RWPE1 (cell line): Measurements from ENCODE around the gene LILRA6.

Experiments used
- CTCF ChIA-PET: fragments of 350-600 bp; sonication (Branson Sonifier 250); formaldehyde crosslinking; extraction: SDS; loops from one replicate; lab custom pipeline; 2021; lab: Yijun Ruan, JAX
- POLR2A ChIA-PET: fragments of 400-600 bp; formaldehyde crosslinking; extraction: SDS; loops from one replicate; lab custom pipeline; 2020; ENCODE audit warnings: antibody characterized with exemption; ENCODE audit not compliant: low non-redundant PET; lab: Yijun Ruan, JAX
- DNase-seq: peaks from one replicate; pipeline ENCODE4 v3.0.0; 2012; ENCODE audit warnings: low spot score
- H3K27ac ChIP-seq: fragments of 450-650 bp; 2 replicates; pipeline ENCODE4 v1.5.1; 2017
- TF ChIP-seq, protein P1 (sequence below): fragments of 450-650 bp; conservative IDR thresholded peaks from 2 replicates; pipeline ENCODE4 v1.5.1; 2017; ENCODE audit warnings: low read depth, mild to moderate bottlenecking

LILRA6 gene

DNA sequence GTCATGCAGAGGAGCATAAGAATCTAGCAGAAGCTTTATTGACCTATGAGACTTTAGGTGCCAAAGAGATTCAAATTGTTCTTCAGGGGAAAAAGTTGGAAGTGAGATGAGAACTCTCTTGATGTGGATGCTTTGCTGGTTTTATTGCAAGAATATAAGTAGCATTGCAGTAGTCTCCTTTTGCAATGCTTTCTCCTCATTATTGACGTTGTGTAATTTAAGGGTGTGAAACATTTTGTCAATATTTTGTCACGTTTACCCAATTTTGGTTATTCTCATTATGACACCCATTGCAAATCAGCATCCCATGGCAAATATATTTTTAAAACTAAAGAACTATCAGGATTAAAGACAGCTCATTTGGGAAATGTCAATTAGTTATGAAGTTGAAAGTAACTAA lies 26.3 kb upstream of the LILRA6 start:
- POLR2A ChIA-PET = no interaction called here
- TF ChIP-seq, protein P1, sequence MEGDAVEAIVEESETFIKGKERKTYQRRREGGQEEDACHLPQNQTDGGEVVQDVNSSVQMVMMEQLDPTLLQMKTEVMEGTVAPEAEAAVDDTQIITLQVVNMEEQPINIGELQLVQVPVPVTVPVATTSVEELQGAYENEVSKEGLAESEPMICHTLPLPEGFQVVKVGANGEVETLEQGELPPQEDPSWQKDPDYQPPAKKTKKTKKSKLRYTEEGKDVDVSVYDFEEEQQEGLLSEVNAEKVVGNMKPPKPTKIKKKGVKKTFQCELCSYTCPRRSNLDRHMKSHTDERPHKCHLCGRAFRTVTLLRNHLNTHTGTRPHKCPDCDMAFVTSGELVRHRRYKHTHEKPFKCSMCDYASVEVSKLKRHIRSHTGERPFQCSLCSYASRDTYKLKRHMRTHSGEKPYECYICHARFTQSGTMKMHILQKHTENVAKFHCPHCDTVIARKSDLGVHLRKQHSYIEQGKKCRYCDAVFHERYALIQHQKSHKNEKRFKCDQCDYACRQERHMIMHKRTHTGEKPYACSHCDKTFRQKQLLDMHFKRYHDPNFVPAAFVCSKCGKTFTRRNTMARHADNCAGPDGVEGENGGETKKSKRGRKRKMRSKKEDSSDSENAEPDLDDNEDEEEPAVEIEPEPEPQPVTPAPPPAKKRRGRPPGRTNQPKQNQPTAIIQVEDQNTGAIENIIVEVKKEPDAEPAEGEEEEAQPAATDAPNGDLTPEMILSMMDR = no peak
- CTCF ChIA-PET = no interaction called here

GRCh38 chr19:54266133-54266532 lies 23.5 kb upstream of the LILRA6 start:
- TF ChIP-seq, protein P1 = peak; percentile 54
- DNase-seq = peak; percentile 60
- POLR2A ChIA-PET = no interaction called here

More for the DNA sequence above, 26.3 kb upstream of the LILRA6 start:
- no peak overlapping the region for H3K27ac ChIP-seq
- no peak for DNase-seq

DNA sequence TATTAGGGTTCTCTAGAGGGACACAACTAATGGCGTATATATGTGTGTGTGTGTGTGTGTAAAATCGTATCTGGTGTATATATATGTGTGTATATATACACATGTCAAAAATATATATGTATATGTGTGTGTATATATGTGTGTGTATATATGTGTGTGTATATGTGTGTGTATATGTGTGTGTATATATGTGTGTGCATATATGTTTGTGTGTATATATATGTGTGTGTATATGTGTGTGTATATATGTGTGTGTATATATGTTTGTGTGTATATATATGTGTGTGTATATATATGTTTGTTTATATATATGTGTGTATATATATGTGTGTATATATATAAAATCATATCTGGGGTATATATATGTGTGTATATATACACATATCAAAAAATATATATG lies 19.9 kb upstream of the LILRA6 start:
- no peak for DNase-seq
- ChIA-PET POLR2A (no interaction called here), CTCF (interaction anchor here (0.7 kb wide), 1 partner anchor 26 kb away, joined by 7 read pairs; no protein-coding TSS in a partner anchor)
- H3K27ac ChIP-seq = no peak overlapping the region
- TF ChIP-seq, protein P1 = no peak

More at GRCh38 chr19:54266133-54266532, 23.5 kb upstream of the LILRA6 start:
- CTCF ChIA-PET = interaction anchor here (0.5 to 1.2 kb wide), 9 partner anchors 14 to 444 kb away, joined by 3 to 4 read pairs (median 3); no protein-coding TSS in a partner anchor
- H3K27ac ChIP-seq = no peak overlapping the region

DNA sequence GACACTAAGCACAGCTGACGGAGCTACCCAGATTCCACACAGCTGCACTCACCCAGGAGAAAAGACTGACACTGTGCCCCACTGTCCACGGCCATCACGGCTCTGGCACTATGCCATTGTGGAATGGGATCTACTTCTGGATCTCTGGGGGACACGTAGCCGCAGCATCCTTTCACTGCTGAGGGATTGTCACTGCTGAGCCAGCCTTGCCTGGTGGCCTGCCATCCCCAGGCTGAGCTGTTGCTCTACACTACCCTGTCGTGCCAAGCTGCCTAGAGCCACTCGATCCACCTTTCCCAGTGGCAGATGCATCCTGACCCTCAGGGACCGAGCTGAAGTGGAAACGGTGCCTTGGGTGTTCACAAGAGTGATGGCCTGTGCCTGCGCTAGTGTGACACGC lies 19.5 kb upstream of the LILRA6 start:
- no peak for DNase-seq
- H3K27ac ChIP-seq = no peak overlapping the region
- ChIA-PET POLR2A (no interaction called here), CTCF (interaction anchor here (0.7 kb wide), 1 partner anchor 26 kb away, joined by 7 read pairs; no protein-coding TSS in a partner anchor)
- TF ChIP-seq, protein P1 = no peak

DNA sequence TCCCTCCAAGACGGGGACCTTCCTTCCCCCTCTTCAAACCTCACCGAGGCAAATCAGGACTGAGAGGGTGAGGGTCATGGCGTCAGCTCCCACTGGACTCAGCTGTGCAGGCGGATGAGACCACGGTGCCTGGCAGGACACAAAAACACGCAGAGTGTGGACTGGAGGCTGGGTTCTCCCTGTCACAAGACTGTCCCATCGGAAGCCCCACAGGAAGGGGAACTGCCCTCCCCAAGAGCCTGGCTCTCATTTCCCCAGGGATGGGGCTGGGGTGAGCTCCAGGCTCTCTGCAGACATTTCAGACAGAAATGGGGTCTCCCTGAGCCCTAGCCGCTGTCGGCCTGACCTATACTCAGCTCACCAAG lies 14.5 kb upstream of the LILRA6 start, which contains the start of gene LILRB5:
Gene LILRB5, minus strand, starts transcription at position 158 of the 365 bp plus-strand sequence. Its CDS starts 80 bp downstream, at position 78.
- POLR2A ChIA-PET = no interaction called here
- no peak within 1 kb of the TSS for H3K27ac ChIP-seq
- CTCF ChIA-PET = no interaction called here
- TF ChIP-seq, protein P1 = no peak
- no peak for DNase-seq

- no peak for DNase-seq
- CTCF ChIA-PET = interaction anchor here (0.7 kb wide), 1 partner anchor 249 kb away, joined by 6 read pairs; no protein-coding TSS in a partner anchor
- no peak overlapping the region for H3K27ac ChIP-seq
- POLR2A ChIA-PET = no interaction called here
- TF ChIP-seq, protein P1 = no peak
These were observed 13.9 kb upstream of the LILRA6 start for GRCh38 chr19:54256250-54257115.
